ENCODE data around the gene CCDC92B.
A peak's percentile ranks its signal among the peaks of the same experiment; 100 is the strongest.

The CCDC92B gene

GRCh38 chr17:2721603-2722002 lies 27.8 kb downstream of the CCDC92B start:
- no peak for DNase-seq (ENCODE audit: low read depth)

GRCh38 chr17:2719861-2720260 lies 29.6 kb downstream of the CCDC92B start:
- no peak for DNase-seq (ENCODE audit: low read depth)

- no peak for DNase-seq (ENCODE audit: low read depth)
Measured at GRCh38 chr17:2718150-2718938, 31.1 kb downstream of the CCDC92B start.

GRCh38 chr17:2716649-2717048 lies 32.8 kb downstream of the CCDC92B start:
- DNase-seq (ENCODE audit: low read depth) = no peak

GRCh38 chr17:2713881-2714280 lies 35.6 kb downstream of the CCDC92B start:
- DNase-seq (ENCODE audit: low read depth) = no peak

- no peak for DNase-seq (ENCODE audit: low read depth)
Measured at GRCh38 chr17:2712300-2713043, 37.0 kb downstream of the CCDC92B start.

GRCh38 chr17:2711608-2712299 lies 37.7 kb downstream of the CCDC92B start, which contains the start of gene CLUH:
Gene CLUH, minus strand, starts transcription at chr17:2711764. Its CDS starts 103 bp downstream, at chr17:2711661.
- peak; percentile 79 for DNase-seq (ENCODE audit: low read depth)

- DNase-seq (ENCODE audit: low read depth) = no peak
Measured at GRCh38 chr17:2710803-2711607, 38.4 kb downstream of the CCDC92B start.

GRCh38 chr17:2710071-2710802 lies 39.2 kb downstream of the CCDC92B start:
- DNase-seq (ENCODE audit: low read depth) = no peak

GRCh38 chr17:2709183-2709661 lies 40.2 kb downstream of the CCDC92B start:
- no peak for DNase-seq (ENCODE audit: low read depth)

- no peak for DNase-seq (ENCODE audit: low read depth)
Measured at GRCh38 chr17:2708585-2709182, 40.8 kb downstream of the CCDC92B start.

- DNase-seq (ENCODE audit: low read depth) = no peak
Measured at GRCh38 chr17:2707721-2708584, 41.5 kb downstream of the CCDC92B start.

- DNase-seq (ENCODE audit: low read depth) = no peak
Measured at GRCh38 chr17:2706911-2707510, 42.4 kb downstream of the CCDC92B start.

- DNase-seq (ENCODE audit: low read depth) = no peak
Measured at GRCh38 chr17:2705888-2706795, 43.3 kb downstream of the CCDC92B start.

- DNase-seq (ENCODE audit: low read depth) = no peak
Measured at GRCh38 chr17:2705263-2705662, 44.2 kb downstream of the CCDC92B start.

GRCh38 chr17:2704890-2705248 lies 44.6 kb downstream of the CCDC92B start:
- no peak for DNase-seq (ENCODE audit: low read depth)

- DNase-seq (ENCODE audit: low read depth) = no peak
Measured at GRCh38 chr17:2704031-2704889, 45.2 kb downstream of the CCDC92B start.

Measured in CMK (cell line).